Stimulated activated memory B cell treated with anti-CD40 and anti-IgM and Interleukin-4, amounts not matched to agents 10 μg/mL and 1 μg/mL and 100 μg/mL, for 72 hours (primary cell): ENCODE results near the gene TBL1XR1.
A peak's percentile ranks its signal among the peaks of the same experiment; 100 is the strongest.

Source experiments
- ATAC-seq: fragments of 150-1000 bp; cut with Tn5 transposase; 2 replicates; pipeline ENCODE4 v1.10.0; 2021
- H3K27ac Mint-ChIP-seq: one replicate; pipeline ENCODE4 v1.8.0; 2022; ENCODE audit warnings: mild to moderate bottlenecking, mixed read lengths
- H3K27me3 Mint-ChIP-seq: one replicate; pipeline ENCODE4 v1.8.0; 2022; ENCODE audit warnings: mixed read lengths
- H3K36me3 Mint-ChIP-seq: one replicate; pipeline ENCODE4 v1.8.0; 2022; ENCODE audit warnings: mixed read lengths
- H3K4me1 Mint-ChIP-seq: one replicate; pipeline ENCODE4 v1.8.0; 2022; ENCODE audit warnings: mixed read lengths
- H3K4me3 Mint-ChIP-seq: one replicate; pipeline ENCODE4 v1.8.0; 2022; ENCODE audit warnings: mild to moderate bottlenecking, moderate library complexity, mixed read lengths
- H3K9me3 Mint-ChIP-seq: one replicate; pipeline ENCODE4 v1.8.0; 2022; ENCODE audit warnings: mixed read lengths

TBL1XR1 gene

GRCh38 chr3:177127008-177127407, 70.3 kb downstream of the TBL1XR1 start:
- ATAC-seq: no peak
- Mint-ChIP-seq H3K4me1 (peaks cover 76% of the 10 kb centered on the region), H3K27me3 (no peaks in the 10 kb centered on the region), H3K4me3 (no peak overlapping the region), H3K9me3 (no peaks in the 10 kb centered on the region), H3K36me3 (peaks cover 61% of the 10 kb centered on the region), H3K27ac (no peak overlapping the region)

GRCh38 chr3:177126015-177126773, 71.1 kb downstream of the TBL1XR1 start:
- no peak overlapping the region for H3K27ac Mint-ChIP-seq

GRCh38 chr3:177124882-177125281, 72.4 kb downstream of the TBL1XR1 start:
- peaks cover 80% of the 10 kb centered on the region for H3K4me1 Mint-ChIP-seq
- H3K4me3 Mint-ChIP-seq: no peak overlapping the region
- no peaks in the 10 kb centered on the region for H3K9me3 Mint-ChIP-seq
- no peak for ATAC-seq
- H3K27me3 Mint-ChIP-seq: no peaks in the 10 kb centered on the region
- no peak overlapping the region for H3K27ac Mint-ChIP-seq
- peaks cover 50% of the 10 kb centered on the region for H3K36me3 Mint-ChIP-seq

More at GRCh38 chr3:177126015-177126773, 71.1 kb downstream of the TBL1XR1 start:
- Mint-ChIP-seq H3K27me3 (no peaks in the 10 kb centered on the region), H3K36me3 (peaks cover 57% of the 10 kb centered on the region), H3K9me3 (no peaks in the 10 kb centered on the region), H3K4me1 (peaks cover 81% of the 10 kb centered on the region), H3K4me3 (no peak overlapping the region)
- no peak for ATAC-seq

- Mint-ChIP-seq H3K9me3 (no peaks in the 10 kb centered on the region), H3K36me3 (peaks cover 46% of the 10 kb centered on the region), H3K4me3 (no peak overlapping the region), H3K27ac (no peak overlapping the region), H3K27me3 (no peaks in the 10 kb centered on the region), H3K4me1 (peaks cover 84% of the 10 kb centered on the region)
- ATAC-seq: no peak
These were observed 73.5 kb downstream of the TBL1XR1 start for GRCh38 chr3:177123822-177124221.

- Mint-ChIP-seq H3K9me3 (no peaks in the 10 kb centered on the region), H3K27me3 (no peaks in the 10 kb centered on the region), H3K36me3 (peaks cover 40% of the 10 kb centered on the region), H3K4me1 (peaks cover 88% of the 10 kb centered on the region), H3K27ac (no peak overlapping the region), H3K4me3 (no peak overlapping the region)
- ATAC-seq: no peak
These were observed 75.0 kb downstream of the TBL1XR1 start for GRCh38 chr3:177122183-177122856.

GRCh38 chr3:177119829-177120228, 77.5 kb downstream of the TBL1XR1 start:
- Mint-ChIP-seq H3K27me3 (no peaks in the 10 kb centered on the region), H3K9me3 (no peaks in the 10 kb centered on the region), H3K4me3 (no peak overlapping the region), H3K36me3 (peaks cover 45% of the 10 kb centered on the region), H3K4me1 (peaks cover 89% of the 10 kb centered on the region), H3K27ac (no peak overlapping the region)
- ATAC-seq: no peak

- H3K4me3 Mint-ChIP-seq: no peak overlapping the region
- H3K4me1 Mint-ChIP-seq: peaks cover 85% of the 10 kb centered on the region
- no peaks in the 10 kb centered on the region for H3K27me3 Mint-ChIP-seq
- peaks cover 20% of the 10 kb centered on the region for H3K36me3 Mint-ChIP-seq
- ATAC-seq: no peak
- no peaks in the 10 kb centered on the region for H3K9me3 Mint-ChIP-seq
- no peak overlapping the region for H3K27ac Mint-ChIP-seq
These were observed 83.0 kb downstream of the TBL1XR1 start for GRCh38 chr3:177114253-177114652.

GRCh38 chr3:177111541-177111949, 85.7 kb downstream of the TBL1XR1 start:
- H3K9me3 Mint-ChIP-seq: no peaks in the 10 kb centered on the region
- no peaks in the 10 kb centered on the region for H3K27me3 Mint-ChIP-seq
- H3K36me3 Mint-ChIP-seq: peaks cover 20% of the 10 kb centered on the region
- no peak overlapping the region for H3K27ac Mint-ChIP-seq
- peaks cover 72% of the 10 kb centered on the region for H3K4me1 Mint-ChIP-seq
- H3K4me3 Mint-ChIP-seq: no peak overlapping the region
- no peak for ATAC-seq

GRCh38 chr3:177110895-177111294, 86.4 kb downstream of the TBL1XR1 start:
- no peak for ATAC-seq
- H3K4me1 Mint-ChIP-seq: peaks cover 72% of the 10 kb centered on the region
- H3K36me3 Mint-ChIP-seq: peaks cover 15% of the 10 kb centered on the region
- peak overlapping the region; percentile 69 for H3K27ac Mint-ChIP-seq
- no peaks in the 10 kb centered on the region for H3K27me3 Mint-ChIP-seq
- H3K4me3 Mint-ChIP-seq: no peak overlapping the region
- H3K9me3 Mint-ChIP-seq: no peaks in the 10 kb centered on the region

GRCh38 chr3:177110386-177110785, 86.9 kb downstream of the TBL1XR1 start:
- Mint-ChIP-seq H3K27ac (peak overlapping the region; percentile 69), H3K9me3 (no peaks in the 10 kb centered on the region), H3K27me3 (no peaks in the 10 kb centered on the region), H3K36me3 (peaks cover 12% of the 10 kb centered on the region), H3K4me1 (peaks cover 72% of the 10 kb centered on the region), H3K4me3 (no peak overlapping the region)
- ATAC-seq: no peak

GRCh38 chr3:177109688-177110330, 87.5 kb downstream of the TBL1XR1 start:
- ATAC-seq: peak; percentile 66
- peak overlapping the region; percentile 69 for H3K27ac Mint-ChIP-seq
- H3K4me1 Mint-ChIP-seq: peaks cover 75% of the 10 kb centered on the region
- H3K27me3 Mint-ChIP-seq: no peaks in the 10 kb centered on the region
- no peak overlapping the region for H3K4me3 Mint-ChIP-seq
- peaks cover 9% of the 10 kb centered on the region for H3K36me3 Mint-ChIP-seq
- H3K9me3 Mint-ChIP-seq: no peaks in the 10 kb centered on the region

- H3K36me3 Mint-ChIP-seq: peaks cover 9% of the 10 kb centered on the region
- peaks cover 81% of the 10 kb centered on the region for H3K4me1 Mint-ChIP-seq
- H3K4me3 Mint-ChIP-seq: no peak overlapping the region
- no peaks in the 10 kb centered on the region for H3K9me3 Mint-ChIP-seq
- ATAC-seq: no peak
- no peak overlapping the region for H3K27ac Mint-ChIP-seq
- no peaks in the 10 kb centered on the region for H3K27me3 Mint-ChIP-seq
These were observed 88.6 kb downstream of the TBL1XR1 start for GRCh38 chr3:177108648-177109047.

GRCh38 chr3:177107461-177108239, 89.6 kb downstream of the TBL1XR1 start:
- ATAC-seq: no peak
- no peaks in the 10 kb centered on the region for H3K9me3 Mint-ChIP-seq
- H3K4me3 Mint-ChIP-seq: no peak overlapping the region
- peaks cover 75% of the 10 kb centered on the region for H3K4me1 Mint-ChIP-seq
- H3K27ac Mint-ChIP-seq: no peak overlapping the region
- H3K36me3 Mint-ChIP-seq: peaks cover 2% of the 10 kb centered on the region
- no peaks in the 10 kb centered on the region for H3K27me3 Mint-ChIP-seq

GRCh38 chr3:177106594-177106993, 90.7 kb downstream of the TBL1XR1 start:
- Mint-ChIP-seq H3K9me3 (no peaks in the 10 kb centered on the region), H3K27ac (no peak overlapping the region), H3K27me3 (no peaks in the 10 kb centered on the region), H3K36me3 (no peaks in the 10 kb centered on the region), H3K4me3 (no peak overlapping the region), H3K4me1 (peaks cover 68% of the 10 kb centered on the region)
- no peak for ATAC-seq

- no peak for ATAC-seq
- H3K9me3 Mint-ChIP-seq: no peaks in the 10 kb centered on the region
- no peaks in the 10 kb centered on the region for H3K36me3 Mint-ChIP-seq
- H3K4me1 Mint-ChIP-seq: peaks cover 64% of the 10 kb centered on the region
- H3K27ac Mint-ChIP-seq: peak overlapping the region; percentile 24
- H3K4me3 Mint-ChIP-seq: no peak overlapping the region
- no peaks in the 10 kb centered on the region for H3K27me3 Mint-ChIP-seq
These were observed 91.1 kb downstream of the TBL1XR1 start for GRCh38 chr3:177106184-177106583.
